ENCODE measurements around the gene RPLP2.

DNA sequence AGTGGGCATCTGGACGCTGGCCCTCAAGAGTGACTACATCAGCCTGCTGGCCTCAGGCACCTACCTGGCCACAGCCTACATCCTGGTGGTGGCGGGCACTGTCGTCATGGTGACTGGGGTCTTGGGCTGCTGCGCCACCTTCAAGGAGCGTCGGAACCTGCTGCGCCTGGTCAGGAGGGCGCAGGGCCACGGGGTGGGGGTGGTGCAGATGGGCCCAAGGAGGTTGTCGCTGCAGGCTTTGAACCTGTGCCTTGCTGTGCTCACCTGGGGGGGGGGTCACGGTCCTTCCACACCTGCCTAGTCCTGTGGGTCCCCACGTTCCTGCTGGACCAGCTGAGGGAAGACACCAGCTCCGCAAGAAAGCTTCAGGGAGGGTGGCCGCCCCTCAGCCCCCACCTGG lies 26.5 kb downstream of the RPLP2 start:
- TF ChIP-seq TAF1 (IDR thresholded peaks at IDR 0.05; ENCODE audit: borderline replicate concordance, low read depth, low read length) = no peak
- TF ChIP-seq POLR2AphosphoS5 (IDR thresholded peaks at IDR 0.05; ENCODE audit: low read depth, low read length) = no peak
- no peak for TF ChIP-seq POLR2A (IDR thresholded peaks at IDR 0.05; ENCODE audit: low read depth, low read length)

All from GM12892 (cell line).